ENCODE measurements around the gene KCNMA1.
"Not testable (repeated sequence)": the region's sequence is repeated elsewhere in the genome, so short reads cannot be mapped to it uniquely, and the experiment has no call there.

The KCNMA1 gene

DNA sequence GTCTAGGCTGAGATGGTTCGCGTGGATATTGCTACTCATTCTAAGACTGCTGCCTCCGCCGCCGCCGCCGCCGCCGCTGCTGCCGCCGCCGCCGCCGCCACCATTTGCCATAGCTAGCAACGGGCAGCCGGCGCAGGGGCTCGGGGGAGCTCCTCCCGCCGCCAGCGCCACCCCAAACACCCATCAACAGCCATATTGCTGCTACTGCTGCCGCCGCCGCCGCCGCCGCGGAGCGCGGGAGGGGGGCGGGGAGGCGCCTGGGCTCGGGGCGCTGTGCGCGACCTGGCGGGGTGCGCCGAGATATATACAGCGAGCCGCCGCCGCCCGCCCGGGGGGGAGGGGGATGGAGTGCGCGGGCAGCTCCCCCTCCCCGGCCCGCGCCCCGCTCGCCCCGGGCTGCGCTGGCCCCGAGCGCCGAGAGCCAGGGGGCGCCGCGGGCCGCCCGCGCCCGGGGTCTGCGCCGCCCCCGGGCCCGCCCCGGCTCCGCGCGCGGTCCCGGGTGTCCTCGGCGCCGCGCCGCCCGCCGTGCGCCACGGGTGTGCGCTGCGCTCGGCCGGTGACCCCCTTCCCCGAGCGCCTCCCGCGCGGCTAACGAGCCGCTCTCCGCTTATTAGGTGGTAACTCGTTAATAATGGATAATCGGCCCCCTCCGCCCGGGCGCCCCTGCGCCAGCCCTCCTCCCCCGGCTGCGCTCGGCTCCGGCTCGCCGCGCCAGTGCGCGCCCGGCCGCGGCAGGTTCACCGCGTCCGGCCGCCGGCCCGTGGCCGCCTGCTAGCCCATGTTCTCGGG is at the start of gene KCNMA1:
TSS of gene KCNMA1 (minus strand) at position 277 of the 789 bp plus-strand sequence.
- no peak for DNase-seq (ENCODE audit: low read depth)

- DNase-seq (ENCODE audit: low read depth) = no peak
Observed at GRCh38 chr10:77686650-77687417, 49.2 kb upstream of the KCNMA1 start.

- DNase-seq (ENCODE audit: low read depth) = no peak
Observed at GRCh38 chr10:77686096-77686495, 48.5 kb upstream of the KCNMA1 start.

- no peak for DNase-seq (ENCODE audit: low read depth)
Observed at GRCh38 chr10:77685432-77685831, 47.8 kb upstream of the KCNMA1 start.

DNA sequence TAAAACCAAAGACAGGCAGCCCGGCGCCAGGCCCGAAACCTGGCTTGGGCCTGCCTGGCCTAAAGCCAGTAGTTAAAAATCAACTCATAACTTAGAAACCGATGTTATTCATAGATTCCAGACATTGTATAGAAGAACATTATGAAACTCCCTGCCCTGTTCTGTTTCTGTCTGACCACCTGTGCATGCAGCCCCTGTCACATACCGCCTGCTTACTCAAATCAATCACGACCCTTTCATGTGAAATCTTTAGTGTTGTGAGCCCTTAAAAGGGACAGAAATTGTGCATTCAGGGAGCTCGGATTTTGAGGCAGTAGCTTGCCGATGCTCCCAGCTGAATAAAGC is 45.5 kb upstream of the KCNMA1 start:
- not testable (repeated sequence) for DNase-seq (ENCODE audit: low read depth)

DNA sequence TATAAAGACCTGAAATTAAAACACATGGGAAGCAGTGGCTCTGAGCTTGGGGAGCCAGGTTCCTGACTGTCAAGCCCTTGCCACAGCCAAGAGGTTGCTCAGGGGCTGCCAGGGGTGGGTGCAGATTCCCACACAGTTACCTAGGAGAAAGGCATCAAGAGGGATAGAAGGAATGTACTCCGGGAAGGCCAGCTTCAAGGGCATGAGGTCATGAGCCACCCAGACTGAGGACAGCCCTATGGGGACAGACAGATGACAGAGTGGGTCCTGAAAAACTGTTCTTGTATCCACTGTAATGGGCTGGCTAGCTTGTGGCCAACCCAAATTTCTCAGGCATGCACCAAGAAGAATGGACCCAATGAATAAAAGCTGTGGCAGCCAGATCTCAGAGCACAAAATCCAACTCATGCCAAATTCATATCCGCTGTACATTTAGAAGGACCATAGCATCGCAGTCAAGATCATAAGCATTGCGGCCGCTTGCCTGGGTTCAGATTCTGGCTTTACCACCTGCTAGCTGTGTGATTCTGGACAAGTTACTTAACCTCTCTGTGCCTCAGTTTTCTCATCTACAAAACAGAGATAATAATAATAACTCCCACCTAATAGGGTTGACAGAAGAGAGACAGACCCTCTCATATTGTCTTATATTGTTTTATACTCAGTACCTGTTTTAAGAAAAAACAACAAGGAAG is 44.9 kb upstream of the KCNMA1 start:
- no peak for DNase-seq (ENCODE audit: low read depth)

GRCh38 chr10:77681839-77682238 is 44.2 kb upstream of the KCNMA1 start:
- DNase-seq (ENCODE audit: low read depth) = no peak

DNA sequence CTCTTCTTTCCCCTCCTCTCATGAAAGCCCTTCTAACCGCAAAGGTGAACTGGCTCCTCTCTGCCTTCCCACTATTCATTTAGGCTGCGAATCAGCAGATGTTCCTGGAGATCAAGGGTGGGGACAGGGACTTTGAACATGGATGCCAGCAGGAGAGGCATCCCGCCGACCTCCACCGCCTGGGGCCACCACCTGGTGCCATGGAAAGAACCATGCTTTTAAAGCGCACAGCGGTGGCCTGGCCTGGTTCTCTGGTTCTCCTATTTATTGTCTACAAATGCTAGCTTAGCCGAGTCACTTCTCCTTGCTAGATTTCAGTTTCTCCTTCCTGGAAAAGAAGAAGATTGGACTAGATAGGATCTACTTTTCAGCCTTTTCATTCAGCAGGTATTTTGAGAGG is 43.2 kb upstream of the KCNMA1 start:
- no peak for DNase-seq (ENCODE audit: low read depth)

- no peak for DNase-seq (ENCODE audit: low read depth)
Observed at GRCh38 chr10:77680065-77680464, 42.5 kb upstream of the KCNMA1 start.

DNA sequence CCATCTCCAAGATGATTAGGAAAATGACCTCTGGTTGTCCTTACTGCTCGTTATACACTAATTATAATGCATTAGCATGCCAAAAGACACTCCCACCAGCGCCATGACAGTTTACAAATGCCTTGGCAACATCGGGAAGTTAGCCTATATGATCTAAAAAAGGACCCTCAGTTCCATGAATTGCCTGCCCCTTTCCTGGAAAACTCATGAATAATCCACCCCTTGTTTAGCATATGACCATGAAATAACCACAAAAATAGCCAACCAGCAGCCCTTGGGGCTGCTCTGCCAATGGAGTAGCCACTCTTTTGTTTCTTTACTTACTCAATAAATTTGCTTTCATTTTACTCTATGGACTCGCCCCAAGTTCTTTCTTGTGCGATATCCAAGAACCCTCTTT is 41.6 kb upstream of the KCNMA1 start:
- DNase-seq (ENCODE audit: low read depth) = no peak

- DNase-seq (ENCODE audit: low read depth) = no peak
Observed at GRCh38 chr10:77678146-77678545, 40.5 kb upstream of the KCNMA1 start.

DNA sequence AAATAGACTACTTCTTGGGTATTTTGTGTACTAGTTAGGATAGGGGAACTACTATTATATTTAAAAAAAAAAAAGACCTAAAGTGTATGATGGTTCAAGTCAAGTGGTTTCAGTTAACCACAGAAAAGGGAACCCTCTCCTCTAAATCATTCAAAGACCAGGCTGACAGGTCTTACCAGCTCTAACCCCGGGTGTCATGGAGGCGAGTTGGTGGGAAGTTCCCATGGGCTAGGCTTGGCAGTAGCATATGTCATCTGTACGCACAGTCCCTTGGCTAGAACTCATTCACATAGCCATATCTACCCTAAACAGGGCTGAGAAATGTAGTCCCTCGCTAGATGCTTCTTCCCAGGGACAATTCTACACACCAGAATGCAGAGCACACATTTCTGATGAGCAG is 37.7 kb upstream of the KCNMA1 start:
- no peak for DNase-seq (ENCODE audit: low read depth)

DNA sequence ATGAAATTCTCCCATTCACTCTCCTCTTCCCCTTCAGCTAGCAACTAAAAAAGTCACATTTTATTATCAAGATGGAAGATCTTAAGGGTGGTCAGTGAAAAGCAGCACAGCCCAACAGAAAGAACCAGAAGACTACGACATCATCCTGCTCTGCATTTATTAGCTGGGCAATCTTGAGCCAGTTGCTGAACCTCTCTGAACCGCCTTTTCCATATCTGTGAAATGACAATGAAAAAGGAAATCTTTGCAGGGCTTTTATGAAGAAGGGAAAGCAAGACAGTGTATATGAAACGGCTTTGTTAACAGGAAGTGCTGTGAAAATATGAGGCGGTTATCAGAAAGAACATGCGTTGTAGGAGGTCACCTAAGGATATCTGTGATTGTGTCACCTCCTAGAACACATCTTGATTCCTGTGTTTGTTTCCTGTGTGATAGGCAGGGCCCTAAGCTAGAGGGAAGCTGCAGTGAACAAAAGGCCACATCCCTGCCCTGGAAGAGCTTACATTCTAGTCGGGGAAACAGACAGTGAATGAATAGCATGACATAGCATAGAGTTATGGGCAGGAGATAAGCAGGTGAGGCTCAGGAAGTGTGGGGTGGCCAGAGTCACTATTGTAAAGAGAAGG is 36.0 kb upstream of the KCNMA1 start:
- no peak for DNase-seq (ENCODE audit: low read depth)

GRCh38 chr10:77673101-77673500 is 35.5 kb upstream of the KCNMA1 start:
- DNase-seq (ENCODE audit: low read depth) = no peak

- DNase-seq (ENCODE audit: low read depth) = no peak
Observed at GRCh38 chr10:77671594-77672252, 34.1 kb upstream of the KCNMA1 start.

GRCh38 chr10:77670817-77671443 is 33.3 kb upstream of the KCNMA1 start:
- DNase-seq (ENCODE audit: low read depth) = no peak

- no peak for DNase-seq (ENCODE audit: low read depth)
Observed at GRCh38 chr10:77669892-77670291, 32.3 kb upstream of the KCNMA1 start.

- DNase-seq (ENCODE audit: low read depth) = no peak
Observed at GRCh38 chr10:77667426-77668324, 30.1 kb upstream of the KCNMA1 start.

DNA sequence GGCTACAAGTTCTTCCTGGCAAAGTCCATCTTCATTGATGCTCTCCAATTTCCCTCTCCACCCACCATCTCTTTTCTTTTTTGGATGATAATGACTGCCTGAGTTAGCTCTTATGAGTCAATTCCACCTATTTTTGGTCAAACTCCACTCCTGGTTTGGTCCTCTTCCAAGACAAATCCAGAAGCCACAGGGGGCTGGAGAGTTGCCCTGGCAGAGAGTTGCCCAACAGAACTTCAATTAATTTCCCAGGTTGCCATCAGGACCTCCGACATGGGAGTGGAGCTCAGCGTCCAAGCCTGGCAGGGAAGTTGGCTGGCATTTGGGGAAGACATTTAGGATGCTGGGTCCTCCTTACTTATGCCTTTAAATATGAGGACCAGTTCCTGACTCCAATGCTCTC is 29.2 kb upstream of the KCNMA1 start:
- DNase-seq (ENCODE audit: low read depth) = no peak

DNA sequence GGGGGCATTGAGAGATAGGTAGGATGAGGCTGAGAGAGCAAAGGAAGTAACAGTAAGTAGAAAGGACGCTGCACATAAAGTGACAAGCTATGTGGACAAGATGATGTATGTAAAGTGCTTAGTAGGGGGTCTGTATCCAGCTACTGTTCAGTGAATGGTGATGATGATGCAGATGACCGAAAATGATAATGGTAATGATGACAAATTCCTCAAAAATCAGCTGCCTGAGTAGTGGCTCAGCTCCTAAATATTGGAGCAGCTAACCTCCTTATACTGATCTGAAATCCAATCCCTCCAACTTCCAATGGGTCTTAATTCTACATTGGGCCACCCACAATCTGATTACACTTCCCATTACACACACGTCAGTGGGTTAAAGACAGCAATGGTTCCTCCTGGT is 27.1 kb upstream of the KCNMA1 start:
- no peak for DNase-seq (ENCODE audit: low read depth)

Measured in activated T-cell treated with anti-CD3 and anti-CD28 coated beads for 48 hours (primary cell).